Measurements from ENCODE around the gene NOX3.

GRCh38 chr6:155434829-155435423 is 20.7 kb downstream of the NOX3 start:
- TF ChIP-seq CTCF (IDR thresholded peaks at IDR 0.05; ENCODE audit: extremely low read depth in 1 of 2, insufficient read depth in 1 of 2, low read depth in 1 of 2, low read length in 2 of 2) (no peak), EZH2 (IDR thresholded peaks at IDR 0.05; ENCODE audit: borderline replicate concordance, low read depth, low read length, severe bottlenecking) (no peak), POLR2AphosphoS5 (IDR thresholded peaks at IDR 0.05; ENCODE audit: insufficient read depth, low read depth, low read length) (no peak)

All from endothelial cell of umbilical vein (primary cell).